Measurements from ENCODE around the gene AGRP.

- no peak for TF ChIP-seq CREM (CRISPR knock-in tag; IDR thresholded peaks at IDR 0.05)
- no peak for TF ChIP-seq CTCF (IDR thresholded peaks at IDR 0.05)
- TF ChIP-seq ZNF281 (CRISPR knock-in tag; IDR thresholded peaks at IDR 0.05), result no peak
- no peak for TF ChIP-seq ATF3 (CRISPR knock-in tag; conservative IDR thresholded peaks at IDR 0.05)
- TF ChIP-seq ESRRA (CRISPR knock-in tag; IDR thresholded peaks at IDR 0.05; ENCODE audit: borderline replicate concordance), result no peak
- no peak for TF ChIP-seq MAX (CRISPR knock-in tag; IDR thresholded peaks at IDR 0.05)
Observed at GRCh38 chr16:67438098-67438791, 45.1 kb downstream of the AGRP start.
